NCI-H2107 treated with DMSO at 0.1 percent for 48 hours (cell line): ENCODE data around the gene SETBP1.

ENCODE experiments used
- DNase-seq: peaks from one replicate; lab custom pipeline; 2025; ENCODE audit not compliant: unreplicated experiment; lab: John Stamatoyannopoulos, UW

Gene SETBP1

DNA sequence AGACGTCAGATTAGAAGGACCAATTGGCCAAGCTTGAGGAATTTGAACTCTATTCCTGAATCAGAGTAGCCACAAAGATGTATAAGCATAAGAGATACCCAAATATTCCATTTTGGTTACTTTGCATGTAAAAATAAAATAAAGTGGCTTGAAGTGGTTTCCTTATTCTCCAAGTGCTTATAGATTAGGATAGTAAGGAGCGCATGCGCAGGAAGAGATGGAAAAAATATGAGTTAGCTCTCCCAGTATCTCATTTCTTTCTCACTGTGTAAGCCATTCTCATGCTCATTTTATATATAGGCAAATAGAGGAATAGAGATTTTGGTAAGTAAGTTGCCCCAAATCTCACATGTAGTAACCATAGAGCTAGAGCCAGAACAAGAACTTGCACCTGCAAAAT lies 241.3 kb downstream of the SETBP1 start:
- no peak for DNase-seq

DNA sequence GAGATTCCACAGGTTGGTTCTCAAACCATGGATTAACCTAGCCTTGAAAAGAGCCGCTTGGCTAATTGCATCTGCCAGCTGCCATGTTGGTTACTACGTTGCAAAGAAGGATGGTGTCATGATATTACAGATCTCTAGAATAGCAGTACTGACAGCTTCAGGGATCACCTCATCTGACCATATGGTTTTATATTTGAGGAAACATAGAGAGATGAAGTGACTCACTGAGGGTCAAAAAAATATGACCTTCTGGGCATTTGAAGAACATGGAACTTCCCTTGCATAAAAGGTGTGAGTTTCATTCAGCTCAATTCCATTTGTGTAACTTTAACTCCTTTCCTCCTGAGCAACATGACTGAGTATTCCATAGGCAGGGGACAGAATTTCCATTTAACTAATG lies 242.3 kb downstream of the SETBP1 start:
- DNase-seq: no peak

- no peak for DNase-seq
Observed at GRCh38 chr18:44924785-44925499, 244.3 kb downstream of the SETBP1 start.

DNA sequence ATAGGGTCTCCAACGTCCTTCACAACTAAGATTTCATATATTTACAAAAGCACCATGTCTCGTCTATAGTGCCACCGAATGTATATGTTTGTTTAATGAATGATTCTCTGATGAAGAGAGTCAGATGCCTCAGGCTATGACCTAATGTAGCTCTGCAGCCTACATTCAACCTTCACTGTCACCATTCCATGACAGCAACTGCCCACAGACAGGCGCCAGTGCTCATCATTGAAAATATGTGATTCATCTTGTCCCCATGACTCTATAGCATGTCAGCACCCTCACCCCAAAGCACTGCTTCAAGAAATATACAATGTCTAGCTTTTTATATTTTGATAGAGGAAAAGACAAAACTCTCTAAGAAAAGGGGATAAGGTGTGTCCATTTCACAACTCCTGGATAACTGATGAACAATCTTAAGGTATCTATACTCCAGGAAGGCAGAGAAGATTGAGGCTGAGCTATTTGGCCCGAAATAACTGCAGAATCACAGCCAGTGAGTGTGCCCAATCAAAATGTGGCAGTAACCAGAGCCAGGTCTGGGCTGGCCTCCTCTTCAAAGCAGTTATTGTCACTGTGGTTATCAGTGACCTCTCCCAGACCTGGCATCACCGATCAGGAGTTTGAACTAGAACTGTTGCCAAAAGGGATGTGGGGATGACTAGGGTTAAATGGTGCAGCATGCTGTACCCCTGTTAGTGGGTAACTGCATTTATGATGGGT lies 246.6 kb downstream of the SETBP1 start:
- no peak for DNase-seq

GRCh38 chr18:44934901-44935300 lies 254.2 kb downstream of the SETBP1 start:
- DNase-seq: no peak

GRCh38 chr18:44935455-44935854 lies 254.8 kb downstream of the SETBP1 start:
- no peak for DNase-seq

DNA sequence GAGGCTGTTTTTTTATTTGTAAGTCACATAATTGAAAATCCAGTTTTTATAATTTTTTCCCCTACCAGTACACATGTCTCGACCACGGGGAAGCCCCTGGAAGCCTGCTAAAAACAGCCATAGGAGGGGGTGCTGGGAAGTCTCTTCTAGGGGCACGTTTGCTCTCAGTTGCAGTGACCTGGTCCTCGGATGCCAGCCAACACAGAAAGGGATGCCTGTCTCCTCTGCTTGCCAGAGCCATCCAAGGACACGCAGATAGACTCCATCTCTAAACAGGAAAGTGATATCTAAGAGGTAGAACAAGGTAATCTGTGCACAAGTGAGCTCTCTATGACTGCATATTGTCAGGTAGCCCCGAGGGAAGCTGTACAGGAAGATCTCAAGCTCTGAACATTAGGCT lies 255.8 kb downstream of the SETBP1 start:
- no peak for DNase-seq

- peak; percentile 67 for DNase-seq
Observed at GRCh38 chr18:44937960-44938719, 257.5 kb downstream of the SETBP1 start.

DNA sequence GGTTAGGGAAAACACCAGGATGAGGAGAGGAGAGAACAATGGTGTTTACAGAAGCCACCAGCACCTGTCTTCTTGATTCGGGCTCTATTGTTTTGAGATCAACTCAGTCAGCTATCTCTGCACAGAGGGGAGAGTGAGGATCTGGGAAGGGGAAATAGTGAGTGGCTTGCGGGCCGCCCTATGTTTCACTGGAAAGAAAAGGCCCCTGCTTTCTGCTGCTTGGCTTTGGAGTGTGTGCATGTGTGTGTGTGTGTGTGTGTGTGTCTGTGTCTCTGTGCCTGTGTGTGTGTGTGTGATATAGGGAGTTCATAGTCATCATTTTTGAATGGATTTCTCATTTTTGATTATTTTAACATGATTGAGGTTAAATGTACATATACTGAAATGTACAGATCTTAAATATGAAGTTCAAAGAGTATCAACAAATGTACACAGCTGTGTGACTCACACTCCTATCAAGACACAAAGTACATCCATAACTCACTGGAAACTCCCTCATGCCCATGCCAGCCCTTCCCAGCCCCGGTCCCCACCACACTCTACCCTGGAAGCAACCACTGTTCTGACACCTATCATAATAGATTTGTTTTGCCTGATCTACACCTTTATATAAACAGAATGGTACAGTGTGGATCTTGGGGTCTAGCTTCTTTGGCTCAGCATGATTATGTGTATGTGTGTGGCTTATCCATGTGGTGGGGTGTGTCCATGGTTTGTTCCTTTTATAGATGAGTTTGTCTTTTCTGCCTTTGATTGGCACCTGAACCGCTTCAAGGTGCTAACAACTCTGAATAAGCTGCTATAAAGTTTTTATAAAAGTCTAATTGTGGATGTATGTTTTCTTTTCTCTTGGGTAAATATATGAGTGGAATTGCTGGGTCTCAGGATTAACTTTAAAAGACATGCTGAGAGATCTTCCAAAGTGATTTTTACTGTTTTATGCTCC lies 258.3 kb downstream of the SETBP1 start:
- peak; percentile 81 for DNase-seq

DNA sequence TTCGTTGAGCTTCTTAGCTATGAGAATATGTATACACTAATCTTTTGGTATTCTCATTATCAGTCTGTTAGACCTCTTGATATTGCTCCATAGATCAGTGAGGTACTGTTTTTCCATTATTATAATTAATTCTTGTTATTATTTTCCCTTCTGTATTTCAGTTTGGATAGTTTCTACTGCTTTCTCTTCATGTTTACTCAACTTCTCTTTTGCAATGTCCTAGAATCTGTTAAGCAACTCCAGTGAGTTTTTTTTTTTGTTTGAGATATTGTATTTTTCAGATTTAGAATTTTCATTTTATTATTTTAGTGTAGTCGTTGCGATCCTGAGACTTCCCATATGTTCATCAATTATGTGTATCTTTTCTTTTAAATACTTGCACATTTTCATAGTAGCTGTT lies 260.8 kb downstream of the SETBP1 start:
- no peak for DNase-seq

- no peak for DNase-seq
Observed at GRCh38 chr18:44942073-44942472, 261.4 kb downstream of the SETBP1 start.

GRCh38 chr18:44943311-44943881 lies 262.7 kb downstream of the SETBP1 start:
- DNase-seq: no peak

DNA sequence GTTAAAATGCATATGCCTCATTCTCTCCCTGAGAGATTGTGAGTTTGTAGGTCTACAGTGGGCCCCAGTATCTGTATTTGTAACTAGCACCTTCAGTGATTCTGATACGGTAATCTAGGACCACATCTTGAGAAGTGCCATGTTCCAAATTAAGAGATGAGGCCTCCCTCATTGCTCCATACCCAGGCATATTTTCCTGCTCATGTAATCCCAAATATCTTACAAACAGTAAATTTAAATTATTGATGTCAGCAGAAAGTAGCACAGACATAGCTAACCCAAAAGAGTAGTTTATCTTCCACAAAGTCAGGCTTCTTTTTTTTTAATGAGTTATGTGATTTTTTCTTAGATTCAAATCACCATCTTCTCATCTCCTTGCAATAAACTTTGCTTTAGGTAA lies 263.8 kb downstream of the SETBP1 start:
- no peak for DNase-seq

DNA sequence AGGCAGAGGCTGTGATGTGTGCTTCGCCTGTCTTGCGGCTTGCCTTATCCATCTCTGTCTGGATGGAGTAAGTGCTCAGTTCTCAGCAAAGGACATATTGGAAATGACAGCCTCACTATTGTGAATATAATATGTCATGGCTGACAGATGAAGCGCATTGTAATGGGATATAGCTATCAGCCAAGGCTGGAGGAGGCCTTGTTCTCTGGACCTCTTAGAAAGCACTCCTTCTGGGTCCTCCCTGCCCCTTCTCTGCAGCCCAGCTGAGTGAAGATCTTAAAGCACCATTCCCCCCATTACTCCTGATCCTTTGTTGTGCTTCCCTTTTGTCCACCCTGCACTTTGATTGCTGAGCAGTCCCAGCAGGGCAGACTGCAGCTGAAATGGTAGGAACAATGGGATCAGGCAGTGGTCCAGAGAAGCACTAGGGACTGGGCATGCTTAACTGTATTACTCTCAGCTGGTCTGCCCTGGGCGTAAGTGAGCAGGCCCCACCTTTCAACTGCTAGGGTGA lies 265.3 kb downstream of the SETBP1 start:
- peak; percentile 97 for DNase-seq

- peak; percentile 97 for DNase-seq
Observed at GRCh38 chr18:44946529-44947113, 265.9 kb downstream of the SETBP1 start.

GRCh38 chr18:44949967-44950366 lies 269.3 kb downstream of the SETBP1 start:
- DNase-seq: no peak

DNA sequence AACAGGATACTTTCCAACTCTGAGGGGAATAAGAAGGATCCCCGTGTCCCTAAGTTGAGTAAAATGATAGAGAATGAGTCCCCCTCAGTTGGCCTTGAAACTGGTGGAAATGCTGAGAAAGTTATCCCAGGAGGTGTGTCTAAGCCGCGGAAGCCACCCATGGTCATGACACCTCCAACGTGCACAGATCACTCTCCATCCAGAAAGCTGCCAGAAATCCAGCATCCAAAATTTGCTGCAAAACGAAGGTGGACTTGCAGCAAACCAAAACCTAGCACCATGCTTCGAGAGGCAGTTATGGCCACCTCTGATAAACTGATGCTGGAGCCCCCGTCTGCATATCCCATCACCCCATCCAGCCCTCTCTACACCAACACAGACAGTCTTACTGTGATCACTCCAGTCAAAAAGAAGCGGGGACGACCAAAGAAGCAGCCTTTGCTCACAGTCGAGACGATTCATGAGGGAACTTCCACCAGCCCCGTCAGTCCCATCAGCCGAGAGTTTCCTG lies 270.1 kb downstream of the SETBP1 start:
- no peak for DNase-seq

DNA sequence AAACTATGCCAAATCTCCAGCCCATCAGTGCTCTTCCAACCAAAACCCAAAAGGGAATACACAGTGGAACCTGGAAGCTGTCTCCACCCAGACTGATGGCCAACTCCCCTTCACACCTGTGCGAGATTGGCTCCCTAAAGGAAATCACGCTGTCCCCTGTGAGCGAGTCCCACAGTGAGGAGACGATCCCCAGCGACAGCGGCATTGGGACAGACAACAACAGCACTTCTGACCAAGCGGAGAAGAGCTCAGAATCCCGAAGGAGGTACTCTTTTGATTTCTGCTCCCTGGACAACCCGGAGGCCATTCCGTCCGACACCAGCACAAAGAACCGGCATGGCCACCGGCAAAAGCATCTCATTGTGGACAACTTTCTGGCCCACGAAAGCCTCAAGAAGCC lies 271.1 kb downstream of the SETBP1 start:
- no peak for DNase-seq

DNA sequence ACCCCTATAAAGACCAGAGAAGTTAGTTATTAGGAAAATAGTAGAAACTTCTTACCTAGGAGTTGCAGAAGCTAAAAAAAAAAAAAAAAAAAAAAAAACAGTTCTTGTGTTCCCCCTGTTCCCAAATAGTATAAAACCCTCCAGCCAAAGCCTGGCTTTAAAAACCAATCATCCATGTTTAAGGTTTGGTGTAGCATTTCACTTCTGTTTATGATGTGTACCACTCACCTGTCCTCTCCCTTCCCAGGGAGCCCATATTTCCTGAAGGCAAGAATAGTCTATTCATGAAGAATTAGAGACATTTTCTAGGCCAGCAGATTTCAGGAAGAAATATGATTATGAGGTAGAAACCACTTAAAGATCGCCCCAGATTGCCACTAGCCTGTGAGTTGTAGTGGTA lies 273.6 kb downstream of the SETBP1 start:
- peak; percentile 88 for DNase-seq

- DNase-seq: no peak
Observed at GRCh38 chr18:44955825-44956224, 275.1 kb downstream of the SETBP1 start.
